H7 (cell line): ENCODE results near the gene CHIA. TPM values are rescaled to one million over a fixed set of nuclear protein-coding genes. Genes with fewer than 3 reads are reported as not detected.

Experiments
- DNase-seq: peaks from one replicate; pipeline ENCODE4 v3.0.0; 2012
- H3K27me3 ChIP-seq: 2 replicates; pipeline ENCODE4 v1.6.0; 2011; ENCODE audit warnings: mild to moderate bottlenecking, low read length; ENCODE audit not compliant: control insufficient read depth, insufficient read depth
- H3K36me3 ChIP-seq: replicated peaks from 2 replicates; pipeline ENCODE4 v1.5.1; 2011; ENCODE audit warnings: low read length; ENCODE audit not compliant: control insufficient read depth, insufficient read depth
- H3K4me3 ChIP-seq: 2 replicates; pipeline ENCODE4 v1.5.1; 2011; ENCODE audit warnings: low read depth, mild to moderate bottlenecking, control low read depth, low read length, moderate library complexity; ENCODE audit not compliant: insufficient read depth
- total RNA-seq: library from RNA; depleted of rRNA; stranded (reverse); fragments of >200 nt; shearing (Covaris generic); gene quantifications from 2 replicates; pipeline ENCODE4 v1.2.3, GENCODE V29; 2014; rRNA removed

The CHIA gene
- total RNA-seq, 1 experiment from 2014 or later = not detected

DNA sequence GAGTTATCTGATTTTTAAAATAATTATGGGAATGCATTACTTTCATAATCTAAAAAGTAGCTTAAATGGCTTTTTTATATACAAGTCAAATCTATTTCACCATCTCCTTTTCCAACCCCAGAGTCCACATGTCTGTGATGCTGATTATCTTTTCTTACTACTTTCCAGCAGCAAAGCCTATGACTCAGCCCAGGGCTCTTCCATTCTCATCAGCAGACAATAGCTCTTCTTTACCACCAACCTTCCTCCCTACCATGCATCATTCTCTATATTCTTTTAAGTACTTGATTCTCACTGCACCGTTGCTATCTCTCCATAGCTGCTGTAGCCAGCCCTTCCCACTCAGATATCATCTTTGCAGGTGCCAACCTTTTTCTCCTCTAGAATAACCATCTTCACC is 75.6 kb downstream of the CHIA start:
- H3K27me3 ChIP-seq = no peaks in the 10 kb centered on the region; the same call in 1 of the 2 replicates
- H3K36me3 ChIP-seq = no peaks in the 10 kb centered on the region
- no peak overlapping the region for H3K4me3 ChIP-seq
- DNase-seq = no peak

DNA sequence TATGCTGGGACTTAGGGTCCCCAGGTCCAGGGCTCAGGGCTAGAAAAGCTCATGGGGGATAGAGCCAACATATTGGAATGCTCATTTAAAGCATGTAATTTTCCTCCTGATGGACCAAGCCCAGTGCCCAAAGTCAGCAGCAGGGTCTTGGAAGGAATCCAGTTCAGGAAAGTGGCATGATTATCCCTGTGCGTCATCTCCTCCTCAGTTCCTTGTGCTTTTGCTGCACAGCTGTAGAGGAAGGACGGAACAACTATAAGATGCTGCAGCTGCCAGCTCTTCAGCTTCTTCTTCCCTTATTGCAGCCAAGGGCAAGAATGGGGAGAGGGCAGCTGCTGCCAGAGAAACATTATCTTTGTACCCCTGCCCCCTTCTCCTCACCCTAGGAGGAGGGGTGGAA is 78.5 kb downstream of the CHIA start:
- H3K4me3 ChIP-seq = no peak overlapping the region
- no peaks in the 10 kb centered on the region; the same call in 1 of the 2 replicates for H3K27me3 ChIP-seq
- no peaks in the 10 kb centered on the region for H3K36me3 ChIP-seq
- DNase-seq = no peak

DNA sequence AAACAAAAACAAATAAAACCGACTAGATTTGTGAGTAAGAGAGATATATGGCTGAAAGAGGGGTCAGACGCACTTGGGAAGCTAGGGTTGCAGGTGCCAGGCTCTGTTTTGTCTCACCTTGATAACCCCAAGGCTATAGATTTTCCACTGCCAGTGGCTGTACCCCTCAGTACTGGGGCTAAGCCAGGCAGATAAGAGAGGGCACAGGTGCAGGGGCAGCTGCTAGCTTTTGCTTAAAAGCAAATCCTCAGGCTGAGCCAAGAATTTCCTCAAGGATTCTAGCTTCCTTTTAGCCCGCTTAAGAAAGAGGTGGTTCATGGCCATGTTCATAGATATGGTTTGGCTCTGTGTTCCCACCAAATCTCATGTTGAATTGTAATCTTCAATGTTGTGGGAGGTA is 79.0 kb downstream of the CHIA start:
- no peaks in the 10 kb centered on the region; the same call in 1 of the 2 replicates for H3K27me3 ChIP-seq
- no peaks in the 10 kb centered on the region for H3K36me3 ChIP-seq
- no peak for DNase-seq

More for the DNA sequence above, 79.0 kb downstream of the CHIA start:
- no peak overlapping the region for H3K4me3 ChIP-seq

Other genes with a start within 250 kb of the CHIA start
- 119 and 149 TPM in 2 replicates for gene DRAM2, start 150.8 kb upstream of the CHIA start, total RNA-seq
- gene CEPT1, start 150.6 kb upstream of the CHIA start, total RNA-seq = 20.1 and 20.5 TPM in 2 replicates
- not detected in 2 replicates for gene DENND2D, start 90.2 kb upstream of the CHIA start, total RNA-seq
- gene CHI3L2, start 63.1 kb upstream of the CHIA start, total RNA-seq = not detected in 2 replicates
- gene OVGP1, start 136.9 kb downstream of the CHIA start, total RNA-seq = 0.87 and 3.9 TPM in 2 replicates
- 110 and 175 TPM in 2 replicates for gene WDR77, start 158.4 kb downstream of the CHIA start, total RNA-seq
- gene ATP5PB, start 158.6 kb downstream of the CHIA start, total RNA-seq = 691 and 763 TPM in 2 replicates
- gene C1orf162, start 183.1 kb downstream of the CHIA start, total RNA-seq = 0.21 and 0.85 TPM in 2 replicates
- not detected in 2 replicates for gene ADORA3, start 212.8 kb downstream of the CHIA start, total RNA-seq
- gene TMIGD3, start 212.8 kb downstream of the CHIA start, total RNA-seq = 0.17 TPM in 1 of 2 replicates, not detected in the other